B cell (primary cell): ENCODE data around the gene HEXD. TPM values are rescaled to one million over a fixed set of nuclear protein-coding genes. Genes with fewer than 3 reads are reported as not detected.

Experiments
- ATAC-seq: fragments of 200-7000 bp; cut with Tn5 transposase; one replicate; pipeline ENCODE4 v1.10.0; 2021; ENCODE audit warnings: low read depth, mild to moderate bottlenecking, moderate number of reproducible peaks, moderate library complexity
- CTCF ChIA-PET: fragments of 350-600 bp; sonication (Branson Sonifier 250); formaldehyde crosslinking; loops from one replicate; lab custom pipeline; 2021; ENCODE audit warnings: antibody characterized with exemption, inconsistent platforms; lab: Charles Lee
- POLR2A ChIA-PET: fragments of 350-600 bp; sonication (Branson Sonifier 250); formaldehyde crosslinking; loops from one replicate; lab custom pipeline; 2021; ENCODE audit warnings: antibody characterized with exemption; lab: Charles Lee
- DNase-seq: peaks from one replicate; pipeline ENCODE4 v3.0.0; 2013
- H2AFZ ChIP-seq: 2 replicates; pipeline ENCODE4 v1.6.1; 2012; ENCODE audit warnings: mild to moderate bottlenecking, low read depth, low read length; ENCODE audit not compliant: insufficient read depth, poor library complexity, severe bottlenecking
- H3K27ac ChIP-seq, 2 donors: 1 replicate in 1 of 2; 2 replicates in 1 of 2; pipeline ENCODE4 v1.5.1; 2012 to 2013; ENCODE audit warnings: low read length in 2 of 2, mild to moderate bottlenecking in 2 of 2, moderate library complexity in 1 of 2
- H3K27me3 ChIP-seq, 4 experiments: fragments of 200-600 bp in 1 of 4; sonication (generic) in 1 of 4; replicated peaks in 1 of 4; 1 replicate in 2 of 4; 2 replicates in 2 of 4; pipeline versions ENCODE4 v1.6.1 to v1.7.0; 2013 to 2016; ENCODE audit warnings: low read length in 3 of 4, mild to moderate bottlenecking in 2 of 4, mixed read lengths in 1 of 4, moderate library complexity in 1 of 4; ENCODE audit not compliant: insufficient read depth in 4 of 4, control insufficient read depth in 3 of 4; ENCODE audit errors: control extremely low read depth in 1 of 4
- H3K36me3 ChIP-seq, 2 experiments: replicated peaks in 1 of 2; 1 replicate in 1 of 2; 2 replicates in 1 of 2; pipeline versions ENCODE4 v1.6.1 to v1.7.1; 2013; ENCODE audit warnings: low read length in 1 of 2; ENCODE audit not compliant: insufficient read depth in 2 of 2, control insufficient read depth in 1 of 2; ENCODE audit errors: control extremely low read depth in 1 of 2, extremely low read depth in 1 of 2
- H3K4me1 ChIP-seq, 2 donors: fragments of 200-600 bp in 1 of 2; sonication (generic) in 1 of 2; 1 replicate in 1 of 2; 2 replicates in 1 of 2; pipeline versions ENCODE4 v1.5.1 to v1.6.1; 2013 to 2017; ENCODE audit warnings: low read length in 2 of 2; ENCODE audit not compliant: control insufficient read depth in 2 of 2, insufficient read depth in 2 of 2
- H3K4me2 ChIP-seq: replicated peaks from 2 replicates; pipeline ENCODE3; 2012; ENCODE audit warnings: mild to moderate bottlenecking, low read depth, low read length; ENCODE audit not compliant: poor library complexity, severe bottlenecking
- H3K4me3 ChIP-seq, 5 experiments: fragments of 200-600 bp in 1 of 5; sonication (generic) in 1 of 5; 1 replicate in 3 of 5; 2 replicates in 2 of 5; pipeline versions ENCODE4 v1.5.1 to v1.7.0; 2011 to 2016; ENCODE audit warnings: low read length in 4 of 5, mild to moderate bottlenecking in 4 of 5, low read depth in 2 of 5, control low read depth in 1 of 5, moderate library complexity in 1 of 5; ENCODE audit not compliant: insufficient read depth in 1 of 5; ENCODE audit errors: control extremely low read depth in 1 of 5, extremely low read depth in 1 of 5
- H3K79me2 ChIP-seq: fragments of 200-600 bp; sonication (generic); one replicate; pipeline ENCODE4 v1.6.0; 2016; ENCODE audit warnings: low read length; ENCODE audit not compliant: control insufficient read depth, insufficient read depth
- H3K9ac ChIP-seq: fragments of 200-600 bp; sonication (generic); 2 replicates; pipeline ENCODE4 v1.6.1; 2017; ENCODE audit warnings: mild to moderate bottlenecking, low read length, moderate library complexity
- H3K9me3 ChIP-seq, 3 donors: one replicate each; pipeline versions ENCODE4 v1.6.1 to v1.7.1; 2013; ENCODE audit warnings: low read length in 2 of 3; ENCODE audit not compliant: control insufficient read depth in 2 of 3, insufficient read depth in 1 of 3; ENCODE audit errors: control extremely low read depth in 1 of 3
- H4K20me1 ChIP-seq: 2 replicates; pipeline ENCODE4 v1.6.0; 2012; ENCODE audit warnings: mild to moderate bottlenecking, low read length; ENCODE audit not compliant: insufficient read depth, control insufficient read depth, poor library complexity, severe bottlenecking
- H3K27ac Mint-ChIP-seq: one replicate; pipeline ENCODE4 v1.8.0; 2021; ENCODE audit warnings: mixed read lengths
- H3K27me3 Mint-ChIP-seq: one replicate; pipeline ENCODE4 v1.8.0; 2021; ENCODE audit warnings: mixed read lengths
- H3K4me1 Mint-ChIP-seq: one replicate; pipeline ENCODE4 v1.8.0; 2021; ENCODE audit warnings: mixed read lengths
- H3K4me3 Mint-ChIP-seq: one replicate; pipeline ENCODE4 v1.8.0; 2021; ENCODE audit warnings: mixed read lengths
- H3K9me3 Mint-ChIP-seq: one replicate; pipeline ENCODE4 v1.8.0; 2022; ENCODE audit warnings: mixed read lengths; ENCODE audit not compliant: insufficient read depth
- CTCF ChIP-seq: fragments of 200-600 bp; IDR thresholded peaks from one replicate; pipeline ENCODE4 v1.8.0; 2022; ENCODE audit warnings: antibody characterized with exemption, mild to moderate bottlenecking
- EZH2 ChIP-seq: IDR thresholded peaks from 2 replicates; pipeline ENCODE4 v1.6.1; 2012; ENCODE audit warnings: borderline replicate concordance, low read depth, mild to moderate bottlenecking, moderate library complexity, low read length; ENCODE audit not compliant: insufficient read depth, poor library complexity, severe bottlenecking
- WGBS: methylation state at CpG from one replicate; pipeline ENCODE4 v1.1.5; 2013; ENCODE audit warnings: missing lambda C conversion rate; ENCODE audit not compliant: insufficient coverage; 5-methylcytosine and 5-hydroxymethylcytosine counted together
- intact Hi-C: fragments of 100-400 bp; cut with micrococcal nuclease; formaldehyde crosslinking; loops from one replicate; pipeline ENCODE4 v1.10.0; 2022
- polyA plus RNA-seq: library from polyadenylated mRNA; depleted of rRNA; stranded (reverse); fragments of >200 nt; gene quantifications from 2 replicates; pipeline ENCODE4 v1.2.3, GENCODE V29; 2012
- total RNA-seq, 2 donors: library from RNA; stranded (reverse); fragments of 120-200 nt in 1 of 2; gene quantifications; 1 replicate in 1 of 2; 2 replicates in 1 of 2; pipeline versions ENCODE4 v1.2.3 to v1.2.4, GENCODE V29; 2013 to 2022

HEXD gene
- total and polyA plus RNA-seq, 2 donors (not counting 1 experiment from before 2014, with no cell fraction given) = 128 to 317 TPM

- 88% methylated on average over 11 of the region's 14 CpGs for WGBS
- Mint-ChIP-seq H3K27me3 (no peaks in the 10 kb centered on the region), H3K27ac (no peak overlapping the region), H3K4me3 (no peak overlapping the region), H3K4me1 (peaks cover 19% of the 10 kb centered on the region), H3K9me3 (no peaks in the 10 kb centered on the region)
- H3K9me3 ChIP-seq = no peaks in the 10 kb centered on the region
- CTCF ChIA-PET = interaction anchor here (0.7 kb wide), 2 partner anchors 14 to 109 kb away, joined by 3 read pairs; no protein-coding TSS in a partner anchor
- POLR2A ChIA-PET = no interaction called here
- peaks cover 41% of the 10 kb centered on the region for H4K20me1 ChIP-seq
- no peak overlapping the region for H3K27ac ChIP-seq
- H3K36me3 ChIP-seq = peaks cover 0 to 19% of the 10 kb centered on the region in 2 experiments
- no peak overlapping the region for H3K4me2 ChIP-seq
- H2AFZ ChIP-seq = no peak overlapping the region
- H3K4me3 ChIP-seq = no peak overlapping the region
- H3K79me2 ChIP-seq = peaks cover 38% of the 10 kb centered on the region
- no peak overlapping the region for H3K9ac ChIP-seq
- H3K4me1 ChIP-seq = peaks cover 4 to 20% of the 10 kb centered on the region in 2 donors
- no peaks in the 10 kb centered on the region for H3K27me3 ChIP-seq
- DNase-seq = no peak
- no peak for ATAC-seq
- intact Hi-C loops = loop anchor here (10.0 kb wide), 2 partner anchors 115 to 205 kb away; no protein-coding TSS in a partner anchor
- TF ChIP-seq CTCF (no peak), EZH2 (no peak)
Measured at GRCh38 chr17:82410014-82410716, 8.0 kb upstream of the HEXD start.

- 94% methylated on average over 23 of the region's 24 CpGs for WGBS
- H3K79me2 ChIP-seq = peaks cover 51% of the 10 kb centered on the region
- no peaks in the 10 kb centered on the region for H3K27me3 Mint-ChIP-seq
- no peak for TF ChIP-seq CTCF
- no peak for TF ChIP-seq EZH2
- H2AFZ ChIP-seq = no peak overlapping the region
- H3K4me3 ChIP-seq = no peak overlapping the region
- no peak overlapping the region for H3K27ac ChIP-seq
- no peak for ATAC-seq
- no peak overlapping the region for H3K9ac ChIP-seq
- no peaks in the 10 kb centered on the region for H3K27me3 ChIP-seq
- H3K27ac Mint-ChIP-seq = no peak overlapping the region
- no peaks in the 10 kb centered on the region for H3K9me3 ChIP-seq
- intact Hi-C loops = loop anchor here (10.0 kb wide), 2 partner anchors 117 to 207 kb away; no protein-coding TSS in a partner anchor
- H3K4me3 Mint-ChIP-seq = no peak overlapping the region
- H3K4me1 Mint-ChIP-seq = peaks cover 21% of the 10 kb centered on the region
- H4K20me1 ChIP-seq = peaks cover 55% of the 10 kb centered on the region
- H3K4me2 ChIP-seq = no peak overlapping the region
- H3K36me3 ChIP-seq = peaks cover 0 to 18% of the 10 kb centered on the region in 2 experiments
- CTCF ChIA-PET = no interaction called here
- no peaks in the 10 kb centered on the region for H3K9me3 Mint-ChIP-seq
- POLR2A ChIA-PET = no interaction called here
- no peak for DNase-seq
- peaks cover 4 to 20% of the 10 kb centered on the region in 2 donors for H3K4me1 ChIP-seq
Measured at GRCh38 chr17:82411396-82412053, 6.6 kb upstream of the HEXD start.
